DOHH2 (cell line): ENCODE measurements around the gene IRX4.

ENCODE experiments used
- CTCF ChIP-seq: fragments of 200-600 bp; sonication (generic); IDR thresholded peaks from one replicate; pipeline ENCODE4 v1.5.1; 2014; ENCODE audit warnings: antibody characterized with exemption, mild to moderate bottlenecking, low read depth, low read length; ENCODE audit not compliant: poor library complexity, severe bottlenecking
- EZH2phosphoT487 ChIP-seq: fragments of 200-600 bp; sonication (generic); IDR thresholded peaks from 2 replicates; pipeline ENCODE4 v1.6.1; 2017; ENCODE audit warnings: borderline replicate concordance, mild to moderate bottlenecking, antibody characterized with exemption, low read length, moderate library complexity, mixed read lengths

GRCh38 chr5:1831257-1831656 is 51.5 kb downstream of the IRX4 start:
- no peak for TF ChIP-seq CTCF
- TF ChIP-seq EZH2phosphoT487: no peak
